ENCODE results near the gene TMEM132C.

DNA sequence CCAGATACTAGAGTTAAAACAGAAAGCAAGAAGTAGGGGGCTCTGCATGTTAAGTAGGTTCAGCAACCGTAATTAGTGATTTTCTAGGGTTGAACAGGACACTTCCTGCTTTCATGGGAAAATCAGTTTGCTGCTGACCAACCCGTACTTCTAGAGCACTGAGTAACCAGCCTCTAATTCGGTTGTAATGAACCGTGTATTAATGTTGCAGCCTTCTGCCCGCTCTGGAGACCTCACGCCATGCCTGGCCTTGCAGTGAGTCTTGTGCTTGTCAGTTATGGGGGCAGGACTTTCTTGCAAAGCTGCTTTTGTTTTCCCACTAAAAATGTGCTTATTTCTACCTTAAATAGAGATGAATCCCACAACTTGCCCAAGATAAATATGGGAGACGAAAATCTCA lies 89.6 kb downstream of the TMEM132C start:
- TF ChIP-seq, protein P1, sequence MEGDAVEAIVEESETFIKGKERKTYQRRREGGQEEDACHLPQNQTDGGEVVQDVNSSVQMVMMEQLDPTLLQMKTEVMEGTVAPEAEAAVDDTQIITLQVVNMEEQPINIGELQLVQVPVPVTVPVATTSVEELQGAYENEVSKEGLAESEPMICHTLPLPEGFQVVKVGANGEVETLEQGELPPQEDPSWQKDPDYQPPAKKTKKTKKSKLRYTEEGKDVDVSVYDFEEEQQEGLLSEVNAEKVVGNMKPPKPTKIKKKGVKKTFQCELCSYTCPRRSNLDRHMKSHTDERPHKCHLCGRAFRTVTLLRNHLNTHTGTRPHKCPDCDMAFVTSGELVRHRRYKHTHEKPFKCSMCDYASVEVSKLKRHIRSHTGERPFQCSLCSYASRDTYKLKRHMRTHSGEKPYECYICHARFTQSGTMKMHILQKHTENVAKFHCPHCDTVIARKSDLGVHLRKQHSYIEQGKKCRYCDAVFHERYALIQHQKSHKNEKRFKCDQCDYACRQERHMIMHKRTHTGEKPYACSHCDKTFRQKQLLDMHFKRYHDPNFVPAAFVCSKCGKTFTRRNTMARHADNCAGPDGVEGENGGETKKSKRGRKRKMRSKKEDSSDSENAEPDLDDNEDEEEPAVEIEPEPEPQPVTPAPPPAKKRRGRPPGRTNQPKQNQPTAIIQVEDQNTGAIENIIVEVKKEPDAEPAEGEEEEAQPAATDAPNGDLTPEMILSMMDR (conservative IDR thresholded peaks at IDR 0.05; ENCODE audit: low read depth in 2 of 2): no peak
- TF ChIP-seq POLR2AphosphoS5 (IDR thresholded peaks at IDR 0.05; ENCODE audit: low read depth) (no peak), EZH2 (IDR thresholded peaks at IDR 0.05; ENCODE audit: low read depth, unreplicated experiment) (no peak), CREB1 (CRISPR knock-in tag; IDR thresholded peaks at IDR 0.05; ENCODE audit: low read depth) (no peak), NANOG (IDR thresholded peaks at IDR 0.05; ENCODE audit: borderline replicate concordance) (no peak), EZH2phosphoT487 (IDR thresholded peaks at IDR 0.05; ENCODE audit: unreplicated experiment) (no peak)
- TF ChIP-seq, protein P2, sequence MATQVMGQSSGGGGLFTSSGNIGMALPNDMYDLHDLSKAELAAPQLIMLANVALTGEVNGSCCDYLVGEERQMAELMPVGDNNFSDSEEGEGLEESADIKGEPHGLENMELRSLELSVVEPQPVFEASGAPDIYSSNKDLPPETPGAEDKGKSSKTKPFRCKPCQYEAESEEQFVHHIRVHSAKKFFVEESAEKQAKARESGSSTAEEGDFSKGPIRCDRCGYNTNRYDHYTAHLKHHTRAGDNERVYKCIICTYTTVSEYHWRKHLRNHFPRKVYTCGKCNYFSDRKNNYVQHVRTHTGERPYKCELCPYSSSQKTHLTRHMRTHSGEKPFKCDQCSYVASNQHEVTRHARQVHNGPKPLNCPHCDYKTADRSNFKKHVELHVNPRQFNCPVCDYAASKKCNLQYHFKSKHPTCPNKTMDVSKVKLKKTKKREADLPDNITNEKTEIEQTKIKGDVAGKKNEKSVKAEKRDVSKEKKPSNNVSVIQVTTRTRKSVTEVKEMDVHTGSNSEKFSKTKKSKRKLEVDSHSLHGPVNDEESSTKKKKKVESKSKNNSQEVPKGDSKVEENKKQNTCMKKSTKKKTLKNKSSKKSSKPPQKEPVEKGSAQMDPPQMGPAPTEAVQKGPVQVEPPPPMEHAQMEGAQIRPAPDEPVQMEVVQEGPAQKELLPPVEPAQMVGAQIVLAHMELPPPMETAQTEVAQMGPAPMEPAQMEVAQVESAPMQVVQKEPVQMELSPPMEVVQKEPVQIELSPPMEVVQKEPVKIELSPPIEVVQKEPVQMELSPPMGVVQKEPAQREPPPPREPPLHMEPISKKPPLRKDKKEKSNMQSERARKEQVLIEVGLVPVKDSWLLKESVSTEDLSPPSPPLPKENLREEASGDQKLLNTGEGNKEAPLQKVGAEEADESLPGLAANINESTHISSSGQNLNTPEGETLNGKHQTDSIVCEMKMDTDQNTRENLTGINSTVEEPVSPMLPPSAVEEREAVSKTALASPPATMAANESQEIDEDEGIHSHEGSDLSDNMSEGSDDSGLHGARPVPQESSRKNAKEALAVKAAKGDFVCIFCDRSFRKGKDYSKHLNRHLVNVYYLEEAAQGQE (IDR thresholded peaks at IDR 0.05; ENCODE audit: unreplicated experiment): no peak
- TF ChIP-seq, protein P3, sequence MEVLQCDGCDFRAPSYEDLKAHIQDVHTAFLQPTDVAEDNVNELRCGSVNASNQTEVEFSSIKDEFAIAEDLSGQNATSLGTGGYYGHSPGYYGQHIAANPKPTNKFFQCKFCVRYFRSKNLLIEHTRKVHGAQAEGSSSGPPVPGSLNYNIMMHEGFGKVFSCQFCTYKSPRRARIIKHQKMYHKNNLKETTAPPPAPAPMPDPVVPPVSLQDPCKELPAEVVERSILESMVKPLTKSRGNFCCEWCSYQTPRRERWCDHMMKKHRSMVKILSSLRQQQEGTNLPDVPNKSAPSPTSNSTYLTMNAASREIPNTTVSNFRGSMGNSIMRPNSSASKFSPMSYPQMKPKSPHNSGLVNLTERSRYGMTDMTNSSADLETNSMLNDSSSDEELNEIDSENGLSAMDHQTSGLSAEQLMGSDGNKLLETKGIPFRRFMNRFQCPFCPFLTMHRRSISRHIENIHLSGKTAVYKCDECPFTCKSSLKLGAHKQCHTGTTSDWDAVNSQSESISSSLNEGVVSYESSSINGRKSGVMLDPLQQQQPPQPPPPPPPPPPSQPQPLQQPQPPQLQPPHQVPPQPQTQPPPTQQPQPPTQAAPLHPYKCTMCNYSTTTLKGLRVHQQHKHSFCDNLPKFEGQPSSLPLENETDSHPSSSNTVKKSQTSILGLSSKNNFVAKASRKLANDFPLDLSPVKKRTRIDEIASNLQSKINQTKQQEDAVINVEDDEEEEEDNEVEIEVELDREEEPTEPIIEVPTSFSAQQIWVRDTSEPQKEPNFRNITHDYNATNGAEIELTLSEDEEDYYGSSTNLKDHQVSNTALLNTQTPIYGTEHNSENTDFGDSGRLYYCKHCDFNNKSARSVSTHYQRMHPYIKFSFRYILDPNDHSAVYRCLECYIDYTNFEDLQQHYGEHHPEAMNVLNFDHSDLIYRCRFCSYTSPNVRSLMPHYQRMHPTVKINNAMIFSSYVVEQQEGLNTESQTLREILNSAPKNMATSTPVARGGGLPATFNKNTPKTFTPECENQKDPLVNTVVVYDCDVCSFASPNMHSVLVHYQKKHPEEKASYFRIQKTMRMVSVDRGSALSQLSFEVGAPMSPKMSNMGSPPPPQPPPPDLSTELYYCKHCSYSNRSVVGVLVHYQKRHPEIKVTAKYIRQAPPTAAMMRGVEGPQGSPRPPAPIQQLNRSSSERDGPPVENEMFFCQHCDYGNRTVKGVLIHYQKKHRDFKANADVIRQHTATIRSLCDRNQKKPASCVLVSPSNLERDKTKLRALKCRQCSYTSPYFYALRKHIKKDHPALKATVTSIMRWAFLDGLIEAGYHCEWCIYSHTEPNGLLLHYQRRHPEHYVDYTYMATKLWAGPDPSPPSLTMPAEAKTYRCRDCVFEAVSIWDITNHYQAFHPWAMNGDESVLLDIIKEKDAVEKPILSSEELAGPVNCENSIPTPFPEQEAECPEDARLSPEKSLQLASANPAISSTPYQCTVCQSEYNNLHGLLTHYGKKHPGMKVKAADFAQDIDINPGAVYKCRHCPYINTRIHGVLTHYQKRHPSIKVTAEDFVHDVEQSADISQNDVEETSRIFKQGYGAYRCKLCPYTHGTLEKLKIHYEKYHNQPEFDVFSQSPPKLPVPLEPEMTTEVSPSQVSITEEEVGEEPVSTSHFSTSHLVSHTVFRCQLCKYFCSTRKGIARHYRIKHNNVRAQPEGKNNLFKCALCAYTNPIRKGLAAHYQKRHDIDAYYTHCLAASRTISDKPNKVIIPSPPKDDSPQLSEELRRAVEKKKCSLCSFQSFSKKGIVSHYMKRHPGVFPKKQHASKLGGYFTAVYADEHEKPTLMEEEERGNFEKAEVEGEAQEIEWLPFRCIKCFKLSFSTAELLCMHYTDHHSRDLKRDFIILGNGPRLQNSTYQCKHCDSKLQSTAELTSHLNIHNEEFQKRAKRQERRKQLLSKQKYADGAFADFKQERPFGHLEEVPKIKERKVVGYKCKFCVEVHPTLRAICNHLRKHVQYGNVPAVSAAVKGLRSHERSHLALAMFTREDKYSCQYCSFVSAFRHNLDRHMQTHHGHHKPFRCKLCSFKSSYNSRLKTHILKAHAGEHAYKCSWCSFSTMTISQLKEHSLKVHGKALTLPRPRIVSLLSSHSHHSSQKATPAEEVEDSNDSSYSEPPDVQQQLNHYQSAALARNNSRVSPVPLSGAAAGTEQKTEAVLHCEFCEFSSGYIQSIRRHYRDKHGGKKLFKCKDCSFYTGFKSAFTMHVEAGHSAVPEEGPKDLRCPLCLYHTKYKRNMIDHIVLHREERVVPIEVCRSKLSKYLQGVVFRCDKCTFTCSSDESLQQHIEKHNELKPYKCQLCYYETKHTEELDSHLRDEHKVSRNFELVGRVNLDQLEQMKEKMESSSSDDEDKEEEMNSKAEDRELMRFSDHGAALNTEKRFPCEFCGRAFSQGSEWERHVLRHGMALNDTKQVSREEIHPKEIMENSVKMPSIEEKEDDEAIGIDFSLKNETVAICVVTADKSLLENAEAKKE (CRISPR knock-in tag; IDR thresholded peaks at IDR 0.05): no peak

Data from GM23338 (cell line).